HepG2 (cell line): ENCODE measurements around the gene ZFP69. TPM values are rescaled to one million over a fixed set of nuclear protein-coding genes. Genes with fewer than 3 reads are reported as not detected.

ENCODE experiments used
- ARHGAP35 ChIP-seq: sonication (generic); formaldehyde crosslinking; IDR thresholded peaks from 2 replicates; pipeline ENCODE4 v1.9.0; 2022; ENCODE audit warnings: mild to moderate bottlenecking, inconsistent platforms, moderate library complexity, missing genetic modification reagents, borderline replicate concordance
- ATF2 ChIP-seq: sonication (generic); formaldehyde crosslinking; IDR thresholded peaks from 2 replicates; pipeline ENCODE4 v1.4.0; 2020; ENCODE audit warnings: missing genetic modification reagents
- CCDC6 ChIP-seq: sonication (generic); formaldehyde crosslinking; IDR thresholded peaks from 2 replicates; pipeline ENCODE4 v1.8.1; 2022; ENCODE audit warnings: mild to moderate bottlenecking, missing genetic modification reagents, moderate library complexity
- DDIT3 ChIP-seq: sonication (generic); formaldehyde crosslinking; IDR thresholded peaks from 2 replicates; pipeline ENCODE4 v1.4.0; 2020; ENCODE audit warnings: mild to moderate bottlenecking, missing genetic modification reagents
- DMAP1 ChIP-seq: IDR thresholded peaks from 2 replicates; pipeline ENCODE4 v1.6.1; 2016
- FOXM1 ChIP-seq: sonication (generic); formaldehyde crosslinking; IDR thresholded peaks from 2 replicates; pipeline ENCODE4 v1.5.0; 2020; ENCODE audit warnings: missing genetic modification reagents
- GRHL1 ChIP-seq: sonication (generic); formaldehyde crosslinking; conservative IDR thresholded peaks from 2 replicates; pipeline ENCODE4 v1.8.0; 2022; ENCODE audit warnings: missing genetic modification reagents
- HNRNPL ChIP-seq: fragments of 200-400 bp; formaldehyde crosslinking; IDR thresholded peaks from 2 replicates; pipeline ENCODE4 v1.6.1; 2017; ENCODE audit warnings: mild to moderate bottlenecking, low read depth, low read length
- NKX3-1 ChIP-seq: sonication (generic); formaldehyde crosslinking; IDR thresholded peaks from 2 replicates; pipeline ENCODE4 v1.5.0; 2020; ENCODE audit warnings: missing genetic modification reagents
- SNAPC5 ChIP-seq: sonication (generic); formaldehyde crosslinking; IDR thresholded peaks from 2 replicates; pipeline ENCODE4 v1.8.1; 2023; ENCODE audit warnings: mild to moderate bottlenecking, missing genetic modification reagents, borderline replicate concordance
- SRY ChIP-seq: sonication (generic); formaldehyde crosslinking; IDR thresholded peaks from 2 replicates; pipeline ENCODE4 v1.8.0; 2022; ENCODE audit warnings: mild to moderate bottlenecking, missing genetic modification reagents
- ZHX2 ChIP-seq, 2 experiments: sonication (generic) in 1 of 2; formaldehyde crosslinking in 1 of 2; IDR thresholded peaks; 2 replicates each; pipeline versions ENCODE4 v1.6.1 to v1.9.0; 2014 to 2022; ENCODE audit warnings: antibody characterized with exemption in 1 of 2, borderline replicate concordance in 1 of 2, inconsistent platforms in 1 of 2, low read depth in 1 of 2, missing genetic modification reagents in 1 of 2
- ZNF160 ChIP-seq: sonication (generic); formaldehyde crosslinking; IDR thresholded peaks from 2 replicates; pipeline ENCODE4 v1.8.0; 2022; ENCODE audit warnings: mild to moderate bottlenecking, inconsistent platforms, missing genetic modification reagents
- ZNF253 ChIP-seq: sonication (generic); formaldehyde crosslinking; IDR thresholded peaks from 2 replicates; pipeline ENCODE4 v1.8.0; 2022; ENCODE audit warnings: mild to moderate bottlenecking, missing genetic modification reagents, borderline replicate concordance
- ZNF546 ChIP-seq: sonication (generic); formaldehyde crosslinking; conservative IDR thresholded peaks from 2 replicates; pipeline ENCODE4 v1.8.1; 2023; ENCODE audit warnings: mild to moderate bottlenecking, missing genetic modification reagents
- ZNF558 ChIP-seq: sonication (generic); formaldehyde crosslinking; IDR thresholded peaks from 2 replicates; pipeline ENCODE4 v1.9.0; 2022; ENCODE audit warnings: mild to moderate bottlenecking, missing genetic modification reagents, borderline replicate concordance
- ZNF563 ChIP-seq: sonication (generic); formaldehyde crosslinking; IDR thresholded peaks from 2 replicates; pipeline ENCODE4 v1.8.0; 2022; ENCODE audit warnings: mild to moderate bottlenecking, moderate library complexity, missing genetic modification reagents
- ZNF850 ChIP-seq: sonication (generic); formaldehyde crosslinking; conservative IDR thresholded peaks from 2 replicates; pipeline ENCODE4 v1.9.0; 2021; ENCODE audit warnings: mild to moderate bottlenecking, missing genetic modification reagents
- polyA plus RNA-seq, 8 experiments: library from polyadenylated mRNA; depleted of rRNA in 3 of 8; stranded (reverse) in 7 of 8; unstranded in 1 of 8; fragments of >200 nt; fragmentation: Illumina TruSeq in 4 of 8; extraction: Trizol in 4 of 8; gene quantifications; 2 replicates each; pipeline versions ENCODE4 v1.2.1 to v1.2.3, GENCODE V29; 2011 to 2016; ENCODE audit warnings: low read depth in 4 of 8, missing spikeins in 1 of 8, mixed read lengths in 1 of 8; ENCODE audit not compliant: insufficient read depth in 1 of 8
- total RNA-seq, 5 experiments: library from RNA; depleted of rRNA; stranded (reverse); fragments of >200 nt; fragmentation: Illumina TruSeq; extraction: Trizol; gene quantifications; 2 replicates each; pipeline ENCODE4 v1.2.3, GENCODE V29; 2016; ENCODE audit warnings: low read depth in 1 of 5

ZFP69 gene
- total and polyA plus RNA-seq, 2 of the 13 experiments (the other 11 are each of a cell fraction or from before 2014, with no cell fraction given) = 2.6 to 5.6 TPM

GRCh38 chr1:40476924-40477677 is at the start of gene ZFP69 (continued):
- TF ChIP-seq ARHGAP35 (CRISPR knock-in tag) (no peak), ATF2 (0 out of 2 replicates have a peak, but pooled peaks have one; percentile 21), ZNF558 (CRISPR knock-in tag) (no peak; the same call in 1 of the 2 replicates), DDIT3 (CRISPR knock-in tag) (no peak), ZHX2 (IDR thresholded peaks at IDR 0.05; ENCODE audit: low read depth) (no peak), ZHX2 (CRISPR knock-in tag; IDR thresholded peaks at IDR 0.05; ENCODE audit: borderline replicate concordance) (0 out of 2 replicates have a peak, but pooled peaks have one; percentile 35), FOXM1 (CRISPR knock-in tag) (no peak), ZNF563 (CRISPR knock-in tag) (peak; percentile 94), CCDC6 (CRISPR knock-in tag) (peak; percentile 68; the same call in 1 of the 2 replicates), ZNF546 (0 out of 2 replicates have a peak, but pooled peaks have one; percentile 71), GRHL1 (CRISPR knock-in tag) (no peak), SRY (no peak), SNAPC5 (CRISPR knock-in tag) (no peak), ZNF253 (CRISPR knock-in tag) (no peak), HNRNPL (no peak), ZNF850 (no peak), ZNF160 (CRISPR knock-in tag) (0 out of 2 replicates have a peak, but pooled peaks have one; percentile 59), NKX3-1 (CRISPR knock-in tag) (no peak; the same call in 1 of the 2 replicates), DMAP1 (no peak)
